HG02885 (cell line): ENCODE measurements around the gene TDO2.

Source experiments
- ATAC-seq: cut with Tn5 transposase; IDR thresholded peaks from one replicate; pipeline ENCODE4 v1.9.1; 2021; ENCODE audit warnings: mild to moderate bottlenecking; ENCODE audit not compliant: unreplicated experiment, poor library complexity

The TDO2 gene

DNA sequence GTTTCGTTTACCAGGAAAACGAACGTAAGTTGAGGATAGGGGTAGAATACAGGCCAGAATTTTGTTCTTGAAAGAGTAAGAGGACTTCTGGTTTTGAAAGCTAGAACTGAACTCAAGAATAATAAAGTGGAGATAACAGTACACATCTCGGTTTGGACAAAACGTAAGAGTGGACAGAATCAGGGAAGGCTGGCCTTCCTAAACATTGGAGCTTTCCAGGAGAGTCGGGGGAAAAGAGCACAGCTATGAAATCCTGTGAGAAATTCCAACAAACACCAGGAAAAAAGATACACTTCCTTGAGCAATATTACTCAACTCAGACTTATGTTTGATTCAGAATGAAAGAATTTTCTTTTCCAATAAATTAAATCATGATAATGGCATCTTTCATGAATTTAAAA, 49.0 kb downstream of the TDO2 start:
- no peak for ATAC-seq

DNA sequence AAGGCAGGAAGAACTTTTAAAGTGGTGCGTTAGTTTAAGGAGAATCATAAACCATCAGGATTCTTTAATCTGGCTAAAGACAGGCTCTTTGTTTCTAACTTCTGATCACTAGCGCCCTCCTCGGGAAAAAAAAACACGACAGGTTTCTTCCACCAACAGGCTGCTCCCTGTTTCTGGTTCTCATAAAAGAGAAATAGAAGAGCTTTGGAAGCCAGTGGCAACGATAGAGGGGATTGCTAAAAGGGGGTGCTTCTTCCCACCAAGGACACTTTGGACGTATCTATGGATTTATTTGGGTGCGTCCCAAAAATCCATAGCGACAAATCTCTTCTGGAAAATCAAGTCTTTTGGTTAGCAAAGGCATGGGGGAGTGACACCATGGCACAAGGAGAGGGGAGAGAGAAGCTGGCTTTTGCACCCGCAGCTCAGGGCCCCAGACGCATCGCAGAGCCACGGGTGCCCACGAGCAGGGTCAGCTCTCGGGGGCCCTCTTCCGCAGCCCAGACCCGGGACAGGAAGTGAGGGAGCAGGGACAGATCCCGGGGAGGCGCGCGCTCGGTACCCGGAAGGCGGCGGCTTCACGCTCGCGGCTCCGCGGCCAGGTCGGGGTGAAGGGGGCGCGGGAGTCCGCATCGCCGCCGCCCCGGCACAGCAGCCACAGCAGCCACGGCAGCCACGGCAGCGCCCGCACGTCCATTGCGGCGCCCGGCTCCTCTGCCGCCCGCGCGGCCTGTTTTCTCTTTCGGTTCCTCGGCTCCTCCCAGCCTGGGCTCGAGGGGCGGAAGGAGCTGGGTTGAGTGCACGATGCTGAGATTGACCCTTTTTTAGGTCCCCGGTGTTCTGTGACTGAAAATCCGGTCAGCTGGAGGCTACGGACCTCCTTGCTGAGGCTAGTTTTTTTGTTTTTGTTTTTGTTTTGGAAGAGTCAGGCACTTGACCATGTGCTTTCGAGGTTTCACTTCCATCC, 49.9 kb downstream of the TDO2 start, which contains the start of gene CTSO:
TSS of gene CTSO (minus strand) at position 716 of the 967 bp plus-strand sequence. CDS start at position 697, 19 bp downstream.
- peak; percentile 93 for ATAC-seq

DNA sequence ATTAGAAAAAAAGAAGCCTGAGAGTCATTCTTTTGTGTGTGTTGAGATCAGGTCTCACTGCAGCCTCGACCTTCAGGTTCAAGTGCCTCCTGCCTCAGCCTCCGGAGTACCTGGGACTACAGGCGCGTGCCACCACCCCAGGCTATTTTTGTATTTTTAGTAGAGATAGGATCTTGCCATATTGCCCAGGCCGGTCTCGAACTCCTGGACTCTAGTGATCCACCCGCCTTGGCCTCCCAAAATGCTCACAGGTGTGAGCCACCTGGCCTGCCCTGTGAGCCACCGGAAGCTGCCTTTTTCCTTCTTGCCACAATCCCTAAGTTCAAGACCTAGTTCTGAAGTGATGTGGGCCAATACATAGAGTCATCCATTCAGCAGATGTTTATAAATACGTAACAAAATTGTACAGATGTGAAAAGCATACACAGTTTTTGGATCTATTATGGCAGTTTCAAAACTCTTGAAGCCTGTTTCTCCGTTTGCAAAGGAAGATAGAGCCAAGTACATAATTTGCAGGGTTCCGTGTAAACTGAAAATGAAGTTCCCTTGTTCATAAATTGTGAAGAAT, 50.7 kb downstream of the TDO2 start:
- ATAC-seq: no peak

DNA sequence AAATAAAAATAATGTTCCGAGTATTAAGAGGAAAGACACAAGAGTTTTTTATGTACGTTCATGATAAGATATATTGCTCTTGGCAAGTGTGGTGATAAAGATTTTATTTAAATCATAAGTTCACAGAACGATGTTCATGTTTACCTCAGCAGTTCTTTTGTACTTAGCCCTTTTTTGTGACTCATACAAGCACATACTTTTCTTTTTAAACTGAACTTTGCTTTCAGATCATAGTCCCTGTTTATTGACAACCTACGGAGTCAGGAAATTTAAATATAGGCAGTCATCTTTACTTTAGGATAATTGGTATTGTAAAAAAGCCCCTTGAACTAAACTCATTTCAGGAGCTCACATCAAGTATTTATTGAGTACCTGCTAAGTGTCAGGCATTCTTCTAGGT, 51.4 kb downstream of the TDO2 start:
- ATAC-seq: no peak

DNA sequence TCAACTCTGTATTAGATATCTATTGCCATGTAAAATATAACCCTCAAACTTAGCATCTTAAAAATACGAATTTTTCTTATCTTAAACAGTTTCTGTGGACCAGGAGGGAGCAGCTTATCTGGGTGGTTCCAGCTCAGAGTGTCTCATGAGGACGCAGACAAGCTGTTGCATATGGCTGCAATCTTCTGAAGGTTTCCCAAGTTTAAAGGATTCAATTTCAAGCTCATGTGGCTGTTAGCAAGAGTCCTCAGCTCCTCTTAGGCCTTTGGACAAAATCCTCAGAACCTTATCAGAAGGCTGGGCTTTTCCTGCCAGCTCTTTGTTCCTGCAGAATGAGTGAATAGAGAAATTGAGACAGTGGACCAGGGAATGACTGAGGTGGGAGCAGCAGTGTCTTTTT, 53.0 kb downstream of the TDO2 start:
- ATAC-seq: no peak

GRCh38 chr4:155959417-155959816, 55.9 kb downstream of the TDO2 start:
- ATAC-seq: no peak

DNA sequence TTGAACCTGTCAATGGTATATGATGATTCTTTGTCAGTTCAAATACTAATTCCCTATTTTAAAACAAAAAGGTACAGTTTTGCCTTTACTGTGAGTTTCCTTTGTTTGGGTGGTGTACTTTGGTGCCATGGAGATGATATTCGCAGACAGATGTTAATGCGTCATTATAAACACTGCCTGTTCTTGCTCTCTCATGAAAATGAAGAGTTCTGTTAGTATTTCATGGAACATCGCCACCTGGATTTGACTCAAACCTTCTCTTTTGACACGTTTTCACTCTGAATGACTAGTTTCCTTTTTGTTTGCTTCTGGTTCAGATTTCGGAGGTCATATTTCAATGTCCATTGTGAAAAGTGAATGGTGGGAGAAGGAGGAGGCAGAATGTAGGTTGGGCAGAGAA, 57.0 kb downstream of the TDO2 start:
- ATAC-seq: no peak

DNA sequence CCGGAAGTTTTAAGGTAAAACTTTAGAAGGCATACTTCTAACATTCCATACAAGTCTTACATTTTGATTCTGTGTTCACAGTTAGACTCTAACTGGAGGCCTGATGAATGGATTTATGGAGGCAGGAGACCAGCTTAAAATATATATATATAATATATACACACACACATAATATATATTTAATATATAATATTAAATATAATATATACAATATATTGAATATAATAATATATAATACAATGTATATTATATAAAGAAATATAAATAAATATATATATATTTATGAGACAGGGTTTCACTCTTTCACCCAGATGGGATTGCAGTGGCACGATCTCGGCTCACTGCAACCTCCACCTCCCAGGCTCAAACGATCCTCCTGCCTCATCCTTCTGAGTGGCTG, 58.1 kb downstream of the TDO2 start:
- ATAC-seq: no peak

DNA sequence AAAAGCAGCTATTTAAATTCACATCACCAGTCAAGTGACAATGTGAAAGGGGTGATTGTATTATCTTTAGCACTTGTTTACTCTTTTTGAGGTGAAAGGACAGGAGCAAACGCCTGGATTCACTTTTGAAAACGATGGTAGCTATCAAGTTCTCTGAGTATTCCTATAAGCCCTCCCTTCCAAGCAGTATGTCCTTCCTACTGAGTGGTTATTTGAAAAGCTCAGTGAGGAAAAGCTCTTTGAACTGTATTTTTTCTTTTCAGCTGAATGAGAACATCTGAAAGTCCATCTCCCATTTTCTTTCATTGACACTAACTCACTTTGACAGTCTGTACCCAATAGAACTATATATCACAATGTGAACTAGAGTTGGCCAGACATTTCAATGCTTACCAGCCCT, 59.3 kb downstream of the TDO2 start:
- no peak for ATAC-seq

DNA sequence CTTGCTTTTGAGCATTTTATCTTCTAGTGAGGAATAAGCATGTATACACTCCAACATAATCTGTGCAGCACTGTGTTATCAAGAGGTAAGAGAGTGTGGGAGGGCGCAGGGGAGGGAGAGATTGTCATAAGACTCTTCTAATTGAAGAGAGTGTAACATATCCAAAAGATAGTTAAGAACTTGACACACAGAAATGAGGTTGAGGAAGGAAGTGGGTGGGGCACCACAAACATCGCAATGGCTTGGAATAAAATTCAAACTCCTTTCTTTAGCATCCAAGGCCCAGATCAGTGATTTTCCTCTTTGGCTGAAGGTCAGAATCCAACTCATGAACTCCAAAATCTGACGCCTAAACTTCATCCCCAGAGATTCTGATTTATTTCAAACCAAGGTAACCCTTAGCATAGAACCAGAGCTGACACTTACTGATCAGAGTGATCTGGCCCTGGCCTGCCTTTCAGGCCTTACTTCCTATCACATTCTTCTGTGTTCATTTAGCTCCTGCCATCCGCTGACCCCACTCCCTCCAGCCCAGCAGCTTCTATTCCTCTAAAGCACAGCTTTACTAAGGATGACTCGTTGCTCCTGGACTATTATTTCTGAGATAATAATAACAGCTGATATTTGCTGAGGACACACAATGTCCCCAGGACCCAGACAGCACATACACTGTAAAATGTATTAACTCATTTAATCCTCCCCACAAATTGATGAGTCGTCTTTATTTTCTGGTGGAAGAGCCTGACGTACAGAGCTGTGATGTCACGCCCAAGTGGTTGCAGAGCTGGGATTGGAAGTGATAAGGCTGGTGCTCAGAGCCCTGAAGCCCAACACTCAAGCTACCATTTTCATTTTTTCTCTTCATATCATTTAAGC, 60.8 kb downstream of the TDO2 start:
- ATAC-seq: no peak

- no peak for ATAC-seq
These were observed 62.7 kb downstream of the TDO2 start for GRCh38 chr4:155966171-155966570.

DNA sequence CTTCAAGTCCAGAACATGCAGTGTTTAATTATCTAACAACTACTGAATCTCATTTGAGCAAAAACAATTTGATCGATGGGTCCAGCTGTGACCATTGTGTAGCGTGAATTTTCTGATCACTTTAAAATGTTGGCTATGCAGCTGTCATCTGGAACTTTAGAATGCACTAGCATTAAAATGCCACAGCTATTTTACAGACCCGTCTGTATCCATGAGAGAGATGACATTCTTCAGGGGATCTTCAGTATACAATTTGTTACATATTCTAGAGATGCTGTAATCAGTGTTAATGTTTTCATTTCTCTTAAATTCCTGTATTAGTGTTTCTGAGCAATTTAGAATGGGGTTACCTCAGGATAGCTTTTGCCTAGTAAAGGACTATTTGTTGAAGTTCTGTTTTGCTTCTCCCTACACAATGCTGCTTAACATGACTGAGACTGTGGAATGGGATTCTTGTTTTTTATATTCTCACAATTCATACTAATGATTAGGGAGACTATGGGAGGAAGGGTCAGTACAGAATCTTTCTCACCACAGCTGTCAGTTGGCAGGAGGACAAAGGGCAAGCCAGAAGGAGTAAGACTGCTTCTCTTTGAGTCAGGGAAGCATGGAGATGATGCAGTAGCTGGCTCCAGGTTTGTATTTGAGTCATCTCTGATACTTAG, 63.4 kb downstream of the TDO2 start:
- ATAC-seq: no peak
